CD14-positive monocyte (primary cell): ENCODE measurements around the gene MT1B. TPM values are rescaled to one million over a fixed set of nuclear protein-coding genes. Genes with fewer than 3 reads are reported as not detected.

ENCODE experiments used
- DNase-seq, 3 donors: peaks; one replicate each; pipeline ENCODE4 v3.0.0-alpha.2; 2011 to 2022
- H2AFZ ChIP-seq: 2 replicates; pipeline ENCODE4 v1.6.0; 2012; ENCODE audit warnings: mild to moderate bottlenecking, low read depth, low read length, inconsistent platforms; ENCODE audit not compliant: insufficient read depth, poor library complexity, severe bottlenecking
- H3K27ac ChIP-seq, 2 donors: 1 replicate in 1 of 2; 2 replicates in 1 of 2; pipeline ENCODE4 v1.5.1; 2012 to 2013; ENCODE audit warnings: low read length in 2 of 2, control low read depth in 1 of 2, inconsistent platforms in 1 of 2, low read depth in 1 of 2, mild to moderate bottlenecking in 1 of 2
- H3K27me3 ChIP-seq, 2 donors: one replicate each; pipeline versions ENCODE4 v1.6.0 to v1.6.1; 2011 to 2013; ENCODE audit warnings: low read length in 2 of 2; ENCODE audit not compliant: control insufficient read depth in 2 of 2, insufficient read depth in 2 of 2
- H3K36me3 ChIP-seq, 2 donors: replicated peaks in 1 of 2; 1 replicate in 1 of 2; 2 replicates in 1 of 2; pipeline versions ENCODE4 v1.5.1 to v1.6.1; 2012 to 2013; ENCODE audit warnings: low read length in 2 of 2, control low read depth in 1 of 2, inconsistent platforms in 1 of 2, mild to moderate bottlenecking in 1 of 2; ENCODE audit not compliant: insufficient read depth in 2 of 2, control insufficient read depth in 1 of 2
- H3K4me1 ChIP-seq, 2 donors: 1 replicate in 1 of 2; 2 replicates in 1 of 2; pipeline versions ENCODE4 v1.5.1 to v1.6.1; 2012 to 2013; ENCODE audit warnings: low read length in 2 of 2, control low read depth in 1 of 2, inconsistent platforms in 1 of 2, mild to moderate bottlenecking in 1 of 2, moderate library complexity in 1 of 2; ENCODE audit not compliant: insufficient read depth in 2 of 2, control insufficient read depth in 1 of 2
- H3K4me2 ChIP-seq: replicated peaks from 2 replicates; pipeline ENCODE3; 2012; ENCODE audit warnings: low read length, moderate library complexity, mild to moderate bottlenecking; ENCODE audit not compliant: poor library complexity, severe bottlenecking; ENCODE audit errors: extremely low read depth
- H3K4me3 ChIP-seq, 3 experiments: fragments of 200-600 bp in 1 of 3; sonication (generic) in 1 of 3; replicated peaks in 1 of 3; 1 replicate in 2 of 3; 2 replicates in 1 of 3; pipeline ENCODE4 v1.5.1; 2011 to 2013; ENCODE audit warnings: low read length in 3 of 3, mild to moderate bottlenecking in 3 of 3, control low read depth in 2 of 3, low read depth in 2 of 3, inconsistent platforms in 1 of 3, moderate library complexity in 1 of 3
- H3K79me2 ChIP-seq: 2 replicates; pipeline ENCODE4 v1.6.0; 2012; ENCODE audit warnings: mild to moderate bottlenecking, control low read depth, inconsistent platforms, low read length, moderate library complexity; ENCODE audit not compliant: insufficient read depth
- H3K9ac ChIP-seq: 2 replicates; pipeline ENCODE4 v1.6.0; 2017; ENCODE audit warnings: low read length, mild to moderate bottlenecking; ENCODE audit not compliant: insufficient read depth, poor library complexity, severe bottlenecking
- H3K9me3 ChIP-seq, 2 donors: replicated peaks in 1 of 2; 1 replicate in 1 of 2; 2 replicates in 1 of 2; pipeline versions ENCODE4 v1.5.1 to v1.6.1; 2012 to 2013; ENCODE audit warnings: low read length in 2 of 2, control low read depth in 1 of 2; ENCODE audit not compliant: control insufficient read depth in 1 of 2, insufficient read depth in 1 of 2
- H4K20me1 ChIP-seq: 2 replicates; pipeline ENCODE4 v1.6.0; 2012; ENCODE audit warnings: mild to moderate bottlenecking, low read length, control low read depth, moderate library complexity; ENCODE audit not compliant: insufficient read depth
- H3K27ac Mint-ChIP-seq, 7 donors: one replicate each; pipeline ENCODE4 v1.8.0; 2020; ENCODE audit warnings: mild to moderate bottlenecking in 7 of 7, mixed read lengths in 7 of 7, moderate library complexity in 6 of 7, inconsistent platforms in 2 of 7
- H3K27me3 Mint-ChIP-seq, 3 donors: one replicate each; pipeline ENCODE4 v1.8.0; 2021 to 2022; ENCODE audit warnings: low read depth in 3 of 3, mild to moderate bottlenecking in 3 of 3, mixed read lengths in 3 of 3, moderate library complexity in 3 of 3, inconsistent platforms in 1 of 3
- H3K36me3 Mint-ChIP-seq, 2 donors: one replicate each; pipeline ENCODE4 v1.8.0; 2020; ENCODE audit warnings: mixed read lengths in 2 of 2, inconsistent platforms in 1 of 2, mild to moderate bottlenecking in 1 of 2
- H3K4me1 Mint-ChIP-seq: one replicate; pipeline ENCODE4 v1.8.0; 2020; ENCODE audit warnings: mild to moderate bottlenecking, mixed read lengths
- H3K4me3 Mint-ChIP-seq, 2 donors: one replicate each; pipeline ENCODE4 v1.8.0; 2020; ENCODE audit warnings: mild to moderate bottlenecking in 2 of 2, mixed read lengths in 2 of 2, moderate library complexity in 1 of 2
- H3K9me3 Mint-ChIP-seq, 7 donors: one replicate each; pipeline ENCODE4 v1.8.0; 2020 to 2022; ENCODE audit warnings: mixed read lengths in 7 of 7, mild to moderate bottlenecking in 6 of 7, moderate library complexity in 6 of 7, inconsistent platforms in 2 of 7
- WGBS: methylation state at CpG from one replicate; pipeline ENCODE4 v1.1.5; 2013; ENCODE audit warnings: missing lambda C conversion rate; ENCODE audit not compliant: insufficient coverage; 5-methylcytosine and 5-hydroxymethylcytosine counted together
- intact Hi-C, 2 donors: fragments of 100-400 bp; cut with micrococcal nuclease; formaldehyde crosslinking; loops; one replicate each; pipeline versions ENCODE4 v1.15.0 to v1.15.1; 2023
- polyA plus RNA-seq, 3 donors: library from polyadenylated mRNA; depleted of rRNA in 1 of 3; unstranded in 2 of 3; stranded (reverse) in 1 of 3; fragments of 300-500 nt in 2 of 3; fragments of >200 nt in 1 of 3; fragmentation: Illumina TruSeq in 2 of 3; gene quantifications; 1 replicate in 2 of 3; 2 replicates in 1 of 3; pipeline ENCODE4 v1.2.3, GENCODE V29; 2012 to 2021
- TF ChIP-seq, protein P1 (sequence below): fragments of 200-600 bp; IDR thresholded peaks from one replicate; pipeline ENCODE4 v1.8.0; 2022; ENCODE audit warnings: antibody characterized with exemption, mild to moderate bottlenecking

Gene MT1B
- polyA plus RNA-seq, 3 donors = not detected

DNA sequence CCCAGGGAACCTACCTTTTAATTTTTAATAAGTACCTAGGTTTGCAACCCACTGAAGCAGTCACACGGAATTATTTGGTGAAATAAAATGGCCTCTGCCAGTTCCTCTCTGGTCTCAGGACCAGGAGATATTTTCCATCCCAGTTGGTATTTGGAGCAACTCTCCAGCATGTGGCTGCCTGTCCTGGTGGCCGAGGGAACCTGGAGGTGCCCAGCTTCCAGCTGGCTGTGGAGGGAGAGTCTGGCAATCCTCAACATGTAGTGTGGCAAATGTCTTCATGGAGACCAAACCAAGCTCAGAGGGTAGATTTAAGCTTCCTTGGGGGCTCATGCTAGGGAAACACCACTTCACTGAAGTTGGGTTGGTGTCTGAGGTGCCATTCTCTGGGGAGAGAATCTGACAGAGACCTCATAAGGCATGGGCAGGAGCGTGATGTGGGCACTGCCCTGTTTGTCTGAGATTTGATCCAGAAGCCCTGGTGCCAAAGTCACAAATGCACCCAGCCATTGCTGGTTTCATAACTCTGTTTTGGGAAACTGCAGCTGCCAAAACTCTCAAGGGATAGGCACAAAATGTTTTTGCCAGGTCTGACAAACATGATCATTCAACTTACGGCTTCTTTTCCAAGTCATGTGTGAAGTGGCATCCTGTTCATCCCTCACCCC, 33.4 kb downstream of the MT1B start:
- Histone ChIP-seq H3K27me3 (no peaks in the 10 kb centered on the region), H3K9me3 (peaks cover 0 to 10% of the 10 kb centered on the region in 2 donors), H3K9ac (no peak overlapping the region), H2AFZ (no peak overlapping the region), H3K4me3 (no peak overlapping the region), H3K79me2 (no peaks in the 10 kb centered on the region), H3K4me2 (no peak overlapping the region), H4K20me1 (no peaks in the 10 kb centered on the region), H3K36me3 (no peaks in the 10 kb centered on the region), H3K4me1 (peaks cover 15 to 19% of the 10 kb centered on the region in 2 donors), H3K27ac (no peak overlapping the region)
- TF ChIP-seq, protein P1, sequence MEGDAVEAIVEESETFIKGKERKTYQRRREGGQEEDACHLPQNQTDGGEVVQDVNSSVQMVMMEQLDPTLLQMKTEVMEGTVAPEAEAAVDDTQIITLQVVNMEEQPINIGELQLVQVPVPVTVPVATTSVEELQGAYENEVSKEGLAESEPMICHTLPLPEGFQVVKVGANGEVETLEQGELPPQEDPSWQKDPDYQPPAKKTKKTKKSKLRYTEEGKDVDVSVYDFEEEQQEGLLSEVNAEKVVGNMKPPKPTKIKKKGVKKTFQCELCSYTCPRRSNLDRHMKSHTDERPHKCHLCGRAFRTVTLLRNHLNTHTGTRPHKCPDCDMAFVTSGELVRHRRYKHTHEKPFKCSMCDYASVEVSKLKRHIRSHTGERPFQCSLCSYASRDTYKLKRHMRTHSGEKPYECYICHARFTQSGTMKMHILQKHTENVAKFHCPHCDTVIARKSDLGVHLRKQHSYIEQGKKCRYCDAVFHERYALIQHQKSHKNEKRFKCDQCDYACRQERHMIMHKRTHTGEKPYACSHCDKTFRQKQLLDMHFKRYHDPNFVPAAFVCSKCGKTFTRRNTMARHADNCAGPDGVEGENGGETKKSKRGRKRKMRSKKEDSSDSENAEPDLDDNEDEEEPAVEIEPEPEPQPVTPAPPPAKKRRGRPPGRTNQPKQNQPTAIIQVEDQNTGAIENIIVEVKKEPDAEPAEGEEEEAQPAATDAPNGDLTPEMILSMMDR = no peak
- Mint-ChIP-seq H3K36me3 (peaks cover 7 to 8% of the 10 kb centered on the region in 2 donors), H3K4me1 (peaks cover 24% of the 10 kb centered on the region), H3K27me3 (peaks cover 4 to 12% (median 8%) of the 10 kb centered on the region in 3 donors), H3K27ac (no peak overlapping the region), H3K9me3 (peaks cover 5 to 20% (median 15%) of the 10 kb centered on the region in 7 donors), H3K4me3 (no peak overlapping the region)
- DNase-seq = no peak
- WGBS = 95% methylated on average over 3 of the region's 4 CpGs
- intact Hi-C loops = no loop called here

GRCh38 chr16:56686758-56687157, 35.1 kb downstream of the MT1B start:
- H3K27me3 Mint-ChIP-seq = peaks cover 2 to 20% (median 6%) of the 10 kb centered on the region in 3 donors

More at GRCh38 chr16:56686758-56687157, 35.1 kb downstream of the MT1B start:
- no peak overlapping the region for H3K27ac Mint-ChIP-seq
- WGBS = 88% methylated on average over 4 of the region's 7 CpGs
- peaks cover 0 to 10% of the 10 kb centered on the region in 2 donors for H3K9me3 ChIP-seq
- H3K4me2 ChIP-seq = no peak overlapping the region
- TF ChIP-seq, protein P1 = no peak
- H2AFZ ChIP-seq = no peak overlapping the region
- no peak overlapping the region for H3K4me3 ChIP-seq
- H3K36me3 Mint-ChIP-seq = peaks cover 7 to 8% of the 10 kb centered on the region in 2 donors
- peaks cover 13 to 17% of the 10 kb centered on the region in 2 donors for H3K4me1 ChIP-seq
- intact Hi-C loops = no loop called here
- no peaks in the 10 kb centered on the region for H3K79me2 ChIP-seq
- DNase-seq = no peak
- H3K4me1 Mint-ChIP-seq = peaks cover 21% of the 10 kb centered on the region
- H3K9ac ChIP-seq = no peak overlapping the region
- no peaks in the 10 kb centered on the region for H3K36me3 ChIP-seq
- no peaks in the 10 kb centered on the region for H4K20me1 ChIP-seq
- no peak overlapping the region for H3K27ac ChIP-seq
- peaks cover 5 to 23% (median 19%) of the 10 kb centered on the region in 7 donors for H3K9me3 Mint-ChIP-seq
- H3K27me3 ChIP-seq = no peaks in the 10 kb centered on the region
- H3K4me3 Mint-ChIP-seq = no peak overlapping the region
